ENCODE measurements around the gene OR4D6.
"Not testable (repeated sequence)": the region's sequence is repeated elsewhere in the genome, so short reads cannot be mapped to it uniquely, and the experiment has no call there.

Gene OR4D6

DNA sequence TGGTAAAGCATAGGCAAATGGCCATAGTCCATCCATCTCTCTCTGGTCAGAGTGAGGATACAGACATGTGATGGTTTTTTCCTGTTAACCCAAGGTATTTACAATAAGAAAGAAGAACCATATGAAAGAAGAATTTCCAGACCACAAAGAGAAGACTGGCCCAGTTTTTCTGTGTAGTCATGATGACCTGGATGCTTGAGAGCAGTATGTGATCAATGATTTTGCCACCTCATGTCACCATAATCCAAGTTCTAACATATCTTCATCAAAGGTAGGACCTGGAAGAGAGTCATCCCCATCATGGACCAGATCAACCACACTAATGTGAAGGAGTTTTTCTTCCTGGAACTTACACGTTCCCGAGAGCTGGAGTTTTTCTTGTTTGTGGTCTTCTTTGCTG is at the start of gene OR4D6:
Gene OR4D6 (plus strand): TSS at position 301 of the 400 bp plus-strand sequence. CDS start 0 bp downstream, at position 301.
- H3K36me3 Mint-ChIP-seq = no peaks in the 10 kb centered on the region
- H3K4me3 Mint-ChIP-seq = no peak within 1 kb of the TSS
- peaks cover 6% of the 10 kb centered on the region for H3K27me3 Mint-ChIP-seq
- H3K4me1 Mint-ChIP-seq = no peaks in the 10 kb centered on the region
- no peaks in the 10 kb centered on the region for H3K9me3 Mint-ChIP-seq
- H3K27ac Mint-ChIP-seq = no peak within 1 kb of the TSS

DNA sequence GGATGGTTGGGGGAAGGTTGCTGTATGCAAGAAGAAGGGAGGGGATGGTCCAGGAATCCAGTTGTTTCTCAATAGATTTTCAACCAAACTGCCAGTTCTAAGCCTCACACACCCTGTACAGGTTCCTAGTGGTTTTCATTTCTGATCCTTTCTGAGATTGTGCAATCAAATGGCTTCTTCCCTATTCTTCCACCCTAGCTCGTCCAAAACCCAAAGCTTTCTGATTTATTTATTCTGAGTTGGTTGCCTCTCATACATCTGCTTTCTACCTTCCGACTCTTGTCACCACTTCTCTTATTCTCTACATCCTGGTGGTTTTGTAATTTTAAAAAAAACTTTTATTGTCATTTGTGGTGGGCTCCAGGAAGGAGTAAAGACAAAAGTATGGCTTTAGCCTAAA is 43.1 kb upstream of the OR4D6 start:
- Mint-ChIP-seq H3K9me3 (peaks cover 5% of the 10 kb centered on the region), H3K4me3 (no peak overlapping the region), H3K36me3 (no peaks in the 10 kb centered on the region), H3K27me3 (peaks cover 29% of the 10 kb centered on the region), H3K27ac (no peak overlapping the region), H3K4me1 (no peaks in the 10 kb centered on the region)

DNA sequence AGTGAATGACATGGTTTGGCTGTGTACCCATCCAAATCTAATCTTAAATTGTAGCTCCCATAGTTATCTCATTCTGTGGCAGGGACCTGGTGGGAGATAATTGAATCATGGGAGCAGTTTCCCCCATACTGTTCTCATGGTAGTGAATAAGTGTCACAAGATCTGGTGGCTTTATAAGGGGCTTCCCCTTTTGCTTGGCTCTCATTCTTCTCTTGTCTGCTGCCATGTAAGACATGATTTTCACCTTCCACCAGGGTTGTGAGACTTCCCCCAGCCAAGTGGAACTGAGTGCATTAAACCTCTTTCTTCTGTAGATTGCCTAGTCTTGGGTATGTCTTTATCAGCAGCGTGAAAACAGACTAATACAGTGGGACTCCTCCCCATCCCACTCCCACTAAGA is 41.6 kb upstream of the OR4D6 start:
- no peaks in the 10 kb centered on the region for H3K36me3 Mint-ChIP-seq
- peaks cover 29% of the 10 kb centered on the region for H3K27me3 Mint-ChIP-seq
- peaks cover 5% of the 10 kb centered on the region for H3K9me3 Mint-ChIP-seq
- no peak overlapping the region for H3K4me3 Mint-ChIP-seq
- H3K4me1 Mint-ChIP-seq = no peaks in the 10 kb centered on the region
- H3K27ac Mint-ChIP-seq = no peak overlapping the region

DNA sequence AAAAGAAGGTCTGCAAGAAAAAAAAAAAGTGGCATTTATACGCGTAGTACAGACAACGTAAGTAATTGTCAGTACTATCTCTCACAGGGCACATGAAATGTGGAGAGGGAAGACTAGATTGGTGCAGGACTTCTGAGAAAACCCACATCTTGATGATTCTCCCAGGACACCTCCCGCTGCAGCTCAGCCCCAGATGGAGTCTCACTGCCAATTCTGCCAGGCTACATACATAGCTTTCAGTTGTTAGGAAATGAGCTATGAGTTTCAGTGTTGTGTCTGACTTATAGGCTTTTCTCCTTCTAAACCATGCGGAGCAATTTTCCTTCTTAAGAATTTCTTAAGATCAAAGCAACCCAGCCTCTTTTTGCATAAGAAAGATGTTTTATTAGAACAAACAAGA is 40.1 kb upstream of the OR4D6 start:
- no peaks in the 10 kb centered on the region for H3K36me3 Mint-ChIP-seq
- H3K27me3 Mint-ChIP-seq = peaks cover 29% of the 10 kb centered on the region
- H3K27ac Mint-ChIP-seq = no peak overlapping the region
- no peak overlapping the region for H3K4me3 Mint-ChIP-seq
- H3K4me1 Mint-ChIP-seq = no peaks in the 10 kb centered on the region
- no peaks in the 10 kb centered on the region for H3K9me3 Mint-ChIP-seq

DNA sequence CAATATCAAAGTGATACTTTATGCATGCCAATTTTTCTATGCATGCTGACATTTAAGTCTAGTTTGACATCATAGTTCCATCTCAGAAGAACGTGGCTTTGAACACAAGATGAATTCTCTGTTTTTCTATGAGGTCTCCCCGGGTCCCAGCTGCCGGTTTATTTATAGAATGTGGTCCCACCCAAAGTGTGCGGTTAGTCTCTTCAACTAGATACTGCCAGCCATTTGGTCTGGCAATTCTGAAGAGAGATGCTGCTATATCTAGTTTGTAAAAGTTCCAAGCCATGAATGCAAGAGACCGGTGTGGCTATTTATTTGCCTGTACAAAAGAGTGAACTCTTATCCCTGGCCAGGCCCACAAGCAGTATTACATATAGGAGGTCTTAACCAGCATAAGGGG is 39.7 kb upstream of the OR4D6 start:
- Mint-ChIP-seq H3K4me1 (no peaks in the 10 kb centered on the region), H3K27me3 (peaks cover 29% of the 10 kb centered on the region), H3K27ac (no peak overlapping the region), H3K36me3 (no peaks in the 10 kb centered on the region), H3K9me3 (no peaks in the 10 kb centered on the region), H3K4me3 (no peak overlapping the region)

DNA sequence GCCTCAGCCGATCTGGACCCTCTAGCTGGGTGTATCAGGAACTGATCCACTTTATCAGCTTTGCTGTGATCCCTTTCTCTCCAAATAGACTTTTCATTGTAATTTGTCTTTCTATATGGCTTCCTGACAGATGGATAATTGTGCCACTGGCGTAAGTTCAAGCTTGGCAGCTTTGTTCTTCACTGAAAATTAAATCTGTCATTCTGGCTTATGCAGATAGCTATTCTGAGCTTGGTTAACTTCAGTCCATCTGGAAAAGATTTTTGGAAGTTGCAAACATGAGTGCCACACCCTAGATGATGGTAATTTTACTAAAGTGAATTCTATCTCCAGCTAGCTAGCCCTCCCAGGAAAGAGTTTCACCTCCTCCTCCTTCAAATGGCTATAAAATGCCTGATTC is 38.6 kb upstream of the OR4D6 start:
- no peaks in the 10 kb centered on the region for H3K4me1 Mint-ChIP-seq
- no peaks in the 10 kb centered on the region for H3K36me3 Mint-ChIP-seq
- H3K9me3 Mint-ChIP-seq = no peaks in the 10 kb centered on the region
- no peak overlapping the region for H3K27ac Mint-ChIP-seq
- no peak overlapping the region for H3K4me3 Mint-ChIP-seq
- H3K27me3 Mint-ChIP-seq = peaks cover 26% of the 10 kb centered on the region

DNA sequence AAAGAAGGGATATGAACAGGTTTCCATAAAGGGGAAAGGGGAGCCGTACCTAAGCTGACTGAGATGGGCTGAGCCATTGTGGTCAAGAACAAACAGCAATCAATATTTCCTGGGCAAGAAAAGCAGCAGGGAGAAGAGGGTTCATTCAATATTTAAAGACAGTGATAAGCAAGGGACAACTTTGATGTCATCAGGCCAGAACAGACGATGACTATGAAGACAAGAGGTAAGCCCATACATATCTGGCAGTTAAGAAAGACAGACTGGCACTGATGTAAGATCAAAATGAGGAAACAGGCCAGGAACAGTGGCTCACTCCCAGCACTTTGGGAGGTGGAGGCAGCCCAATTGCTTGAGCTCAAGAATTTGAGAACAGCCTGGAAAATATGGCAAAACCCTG is 32.9 kb upstream of the OR4D6 start:
- no peak overlapping the region for H3K27ac Mint-ChIP-seq
- H3K4me3 Mint-ChIP-seq = no peak overlapping the region
- H3K4me1 Mint-ChIP-seq = no peaks in the 10 kb centered on the region
- no peaks in the 10 kb centered on the region for H3K36me3 Mint-ChIP-seq
- H3K27me3 Mint-ChIP-seq = peaks cover 3% of the 10 kb centered on the region
- no peaks in the 10 kb centered on the region for H3K9me3 Mint-ChIP-seq

DNA sequence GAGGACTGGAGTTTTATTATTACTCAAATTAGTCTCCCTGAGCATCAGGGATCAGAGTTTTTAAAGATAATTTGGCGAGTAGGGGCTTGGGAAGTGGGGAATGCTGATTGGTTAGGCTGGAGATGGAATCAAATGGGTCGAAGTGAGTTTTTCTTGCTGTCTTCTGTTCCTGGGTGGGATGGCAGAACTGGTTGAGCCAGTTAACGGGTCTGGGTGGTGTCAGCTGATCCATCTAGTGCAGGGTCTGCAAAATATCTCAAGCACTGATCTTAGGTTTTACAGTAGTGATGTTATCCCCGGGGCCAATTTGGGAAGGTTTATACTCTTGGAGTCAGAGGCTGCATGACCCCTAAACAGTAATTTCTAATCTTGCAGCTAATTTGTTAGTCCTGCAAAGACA is 31.6 kb upstream of the OR4D6 start:
- H3K4me3 Mint-ChIP-seq = no peak overlapping the region
- H3K9me3 Mint-ChIP-seq = no peaks in the 10 kb centered on the region
- no peaks in the 10 kb centered on the region for H3K36me3 Mint-ChIP-seq
- no peaks in the 10 kb centered on the region for H3K4me1 Mint-ChIP-seq
- peaks cover 4% of the 10 kb centered on the region for H3K27me3 Mint-ChIP-seq
- H3K27ac Mint-ChIP-seq = no peak overlapping the region

DNA sequence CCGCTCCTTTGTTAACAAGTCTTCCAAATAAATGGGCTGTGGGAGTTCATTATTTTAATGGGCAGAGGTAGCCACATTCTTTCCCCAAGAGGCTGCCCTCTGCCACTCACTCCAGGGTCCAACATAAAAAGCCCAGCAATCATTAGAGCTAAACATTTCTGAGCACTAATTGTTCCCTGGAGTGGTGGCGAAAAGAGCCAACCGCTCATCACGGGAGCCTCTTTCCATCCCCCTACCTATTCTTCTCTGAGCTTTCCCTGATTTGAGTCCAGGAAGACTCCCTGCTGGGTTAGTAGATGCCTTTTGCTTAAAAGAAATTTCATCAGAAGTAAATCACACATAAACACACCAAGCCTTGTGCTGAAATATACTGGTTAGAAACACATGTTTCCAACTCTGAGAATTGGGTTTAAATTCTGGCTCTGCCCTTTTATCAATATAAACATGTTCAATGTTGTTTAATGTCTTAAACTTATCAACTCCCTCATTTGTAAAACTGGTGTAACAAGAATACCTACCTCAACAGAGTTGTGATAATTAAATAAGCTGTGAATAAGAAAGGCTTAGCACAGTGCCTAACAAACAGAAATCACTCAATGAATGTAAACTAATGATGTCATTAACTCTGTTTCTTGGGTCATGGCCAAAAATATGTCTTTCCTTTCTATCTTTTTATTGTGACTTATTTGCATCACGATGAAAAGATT is 30.2 kb upstream of the OR4D6 start, which contains the start of gene OR5A2:
Gene OR5A2 (minus strand): TSS at position 53 of the 707 bp plus-strand sequence. CDS start 3,460 bp downstream, outside the sequence.
- Mint-ChIP-seq H3K27ac (no peak within 1 kb of the TSS), H3K4me1 (no peaks in the 10 kb centered on the region), H3K27me3 (peaks cover 6% of the 10 kb centered on the region), H3K36me3 (no peaks in the 10 kb centered on the region), H3K9me3 (no peaks in the 10 kb centered on the region), H3K4me3 (no peak within 1 kb of the TSS)

DNA sequence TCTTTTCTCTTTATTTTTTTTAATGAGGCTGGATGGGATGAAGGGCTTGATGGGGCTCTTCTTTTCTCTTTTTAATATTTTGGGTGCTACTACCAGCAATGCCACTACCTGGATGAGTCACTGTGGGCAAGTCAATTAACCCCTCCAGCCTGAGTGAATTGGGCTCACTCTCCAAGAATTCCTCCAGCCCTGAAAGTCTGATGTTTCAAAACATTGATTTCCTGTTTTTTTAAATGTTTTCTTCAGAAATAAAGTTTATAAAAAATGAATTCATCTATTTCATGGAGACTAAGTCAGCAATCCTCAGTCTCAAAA is 29.7 kb upstream of the OR4D6 start:
- no peaks in the 10 kb centered on the region for H3K4me1 Mint-ChIP-seq
- no peaks in the 10 kb centered on the region for H3K36me3 Mint-ChIP-seq
- H3K9me3 Mint-ChIP-seq = no peaks in the 10 kb centered on the region
- no peak overlapping the region for H3K27ac Mint-ChIP-seq
- peaks cover 7% of the 10 kb centered on the region for H3K27me3 Mint-ChIP-seq
- H3K4me3 Mint-ChIP-seq = no peak overlapping the region

DNA sequence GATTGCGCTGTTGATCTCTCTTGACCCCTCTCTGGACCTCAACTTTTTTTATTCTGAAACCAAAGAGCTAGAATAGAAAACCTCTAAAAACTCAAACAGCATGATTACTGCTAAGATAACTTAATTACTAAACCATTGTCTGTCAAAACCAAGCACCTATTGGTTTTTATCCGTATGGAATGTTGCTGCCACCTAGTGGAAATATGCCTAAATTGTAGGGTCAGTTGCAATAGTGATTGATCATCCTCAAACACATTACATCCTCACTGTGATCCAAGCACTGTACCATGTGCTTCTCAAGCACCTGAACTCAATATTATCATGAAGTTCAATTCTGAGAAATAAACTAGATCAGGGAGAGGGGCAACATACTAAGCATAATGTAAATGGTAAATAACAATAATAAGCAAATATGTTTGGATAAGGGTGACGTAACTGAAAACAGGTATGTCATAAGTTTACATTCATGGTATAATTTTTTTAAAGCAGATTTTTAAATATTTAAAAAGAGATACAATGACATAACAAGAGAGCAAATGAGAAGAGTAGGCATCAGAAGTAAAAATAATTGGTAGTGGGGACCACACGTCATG is 26.7 kb upstream of the OR4D6 start:
- H3K4me3 Mint-ChIP-seq = no peak overlapping the region
- H3K27me3 Mint-ChIP-seq = peaks cover 6% of the 10 kb centered on the region
- no peaks in the 10 kb centered on the region for H3K36me3 Mint-ChIP-seq
- H3K27ac Mint-ChIP-seq = no peak overlapping the region
- H3K4me1 Mint-ChIP-seq = no peaks in the 10 kb centered on the region
- H3K9me3 Mint-ChIP-seq = no peaks in the 10 kb centered on the region

DNA sequence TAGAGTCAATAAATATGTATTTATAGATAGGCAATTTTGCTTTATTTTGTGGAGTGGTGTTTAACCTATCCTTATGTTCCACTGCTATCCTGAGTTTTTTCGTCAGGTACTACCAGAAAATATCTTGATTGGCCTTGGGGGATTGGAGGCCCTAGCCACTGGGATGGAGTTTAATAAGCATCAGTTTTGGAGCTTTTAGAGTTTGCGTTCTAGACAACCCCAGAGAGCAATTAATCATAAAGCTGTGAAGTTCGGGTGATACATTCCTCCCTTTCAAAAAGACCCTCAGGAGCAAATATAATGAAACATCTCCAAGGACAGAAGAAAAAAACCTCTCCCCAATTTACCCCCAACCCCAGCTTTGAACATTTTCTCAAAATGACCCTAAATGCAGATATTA is 20.6 kb upstream of the OR4D6 start, which contains the start of gene OR5A1:
Gene OR5A1 (plus strand): TSS at position 301 of the 400 bp plus-strand sequence. CDS start 6,700 bp downstream, outside the sequence.
- peaks cover 4% of the 10 kb centered on the region for H3K27me3 Mint-ChIP-seq
- no peak within 1 kb of the TSS for H3K4me3 Mint-ChIP-seq
- no peaks in the 10 kb centered on the region for H3K9me3 Mint-ChIP-seq
- no peaks in the 10 kb centered on the region for H3K4me1 Mint-ChIP-seq
- no peaks in the 10 kb centered on the region for H3K36me3 Mint-ChIP-seq
- no peak within 1 kb of the TSS for H3K27ac Mint-ChIP-seq

DNA sequence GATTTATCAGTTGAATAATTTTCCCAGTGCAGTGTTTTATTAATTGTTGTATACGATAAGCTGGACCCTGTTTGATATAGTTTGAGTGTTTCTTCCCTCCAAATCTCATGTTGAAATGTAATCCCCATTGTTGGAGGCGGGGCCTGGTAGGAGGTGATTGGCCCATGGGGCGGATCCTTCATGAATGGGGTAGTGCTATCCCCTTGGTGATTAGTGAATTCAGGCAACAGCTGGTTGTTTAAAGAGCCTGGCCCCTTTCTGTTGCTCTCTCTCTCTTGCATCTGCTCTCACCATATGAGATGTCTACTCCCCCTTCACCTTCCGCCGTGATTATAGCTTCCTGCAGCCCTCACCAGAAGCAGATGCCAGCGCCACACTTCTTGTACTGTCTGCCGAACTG is 19.0 kb upstream of the OR4D6 start:
- Mint-ChIP-seq H3K4me3 (no peak overlapping the region), H3K9me3 (no peaks in the 10 kb centered on the region), H3K4me1 (no peaks in the 10 kb centered on the region), H3K27ac (no peak overlapping the region), H3K27me3 (peaks cover 2% of the 10 kb centered on the region), H3K36me3 (no peaks in the 10 kb centered on the region)

DNA sequence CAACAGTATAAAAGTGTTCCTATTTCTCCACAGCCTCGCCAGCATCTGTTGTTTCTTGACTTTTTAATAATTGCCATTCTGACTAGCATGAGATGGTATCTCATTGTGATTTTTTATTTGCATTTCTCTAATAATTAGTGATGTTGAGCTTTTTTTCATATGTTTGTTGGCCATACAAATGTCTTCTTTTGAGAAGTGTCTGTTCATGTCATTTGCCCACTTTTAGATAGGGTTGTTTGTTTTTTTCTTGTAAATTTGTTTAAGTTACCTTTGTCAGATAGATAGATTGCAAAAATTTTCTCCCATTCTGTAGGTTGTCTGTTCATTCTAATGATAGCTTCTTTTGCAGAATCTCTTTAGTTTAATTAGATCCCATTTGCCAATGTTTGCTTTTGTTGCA is 11.1 kb upstream of the OR4D6 start:
- H3K27ac Mint-ChIP-seq, H3K36me3 Mint-ChIP-seq, H3K9me3 Mint-ChIP-seq, H3K4me3 Mint-ChIP-seq, H3K4me1 Mint-ChIP-seq, H3K27me3 Mint-ChIP-seq: not testable (repeated sequence)

DNA sequence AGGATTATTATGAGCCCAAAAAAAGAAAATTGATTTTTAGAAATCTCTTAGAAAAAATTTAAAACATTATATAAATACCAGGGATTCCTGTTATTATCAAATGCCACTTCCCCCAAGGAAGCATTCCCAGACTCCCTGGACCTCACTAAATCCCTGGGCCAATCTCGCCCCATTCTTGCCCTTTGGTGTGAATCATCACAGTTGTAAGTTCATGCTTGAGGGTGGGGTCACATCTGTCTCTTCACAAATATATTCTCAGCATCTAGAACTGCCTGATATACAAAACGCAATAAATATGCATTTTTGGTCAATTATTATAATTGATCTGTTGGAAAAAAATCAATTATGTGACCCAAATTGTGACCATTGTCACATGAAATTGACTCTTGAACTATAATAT is 8.3 kb upstream of the OR4D6 start:
- Mint-ChIP-seq H3K9me3 (peaks cover 8% of the 10 kb centered on the region), H3K27ac (no peak overlapping the region), H3K27me3 (peaks cover 2% of the 10 kb centered on the region), H3K4me1 (no peaks in the 10 kb centered on the region), H3K36me3 (no peaks in the 10 kb centered on the region), H3K4me3 (no peak overlapping the region)

DNA sequence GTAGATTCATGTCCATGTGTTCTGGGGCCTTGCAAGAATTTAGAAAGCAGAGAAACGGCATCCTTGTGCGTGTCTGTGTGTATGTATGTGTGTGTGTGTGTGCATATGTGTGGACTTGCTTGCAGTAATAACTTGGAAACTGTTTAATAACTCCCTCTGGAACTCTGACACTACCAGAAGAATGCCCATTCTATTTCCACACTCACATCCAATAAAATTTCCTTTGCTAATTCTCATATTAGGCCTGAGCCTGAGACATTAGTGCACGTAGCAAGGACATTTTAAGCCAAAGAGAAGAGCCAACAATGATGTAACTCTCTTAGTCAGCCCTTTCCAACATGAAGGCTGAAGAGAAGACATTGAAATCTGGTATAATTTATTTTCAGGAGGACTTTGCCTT is 3.2 kb downstream of the OR4D6 start:
- H3K36me3 Mint-ChIP-seq = no peaks in the 10 kb centered on the region
- no peaks in the 10 kb centered on the region for H3K4me1 Mint-ChIP-seq
- H3K9me3 Mint-ChIP-seq = no peaks in the 10 kb centered on the region
- no peak overlapping the region for H3K27ac Mint-ChIP-seq
- peaks cover 10% of the 10 kb centered on the region for H3K27me3 Mint-ChIP-seq
- no peak overlapping the region for H3K4me3 Mint-ChIP-seq

DNA sequence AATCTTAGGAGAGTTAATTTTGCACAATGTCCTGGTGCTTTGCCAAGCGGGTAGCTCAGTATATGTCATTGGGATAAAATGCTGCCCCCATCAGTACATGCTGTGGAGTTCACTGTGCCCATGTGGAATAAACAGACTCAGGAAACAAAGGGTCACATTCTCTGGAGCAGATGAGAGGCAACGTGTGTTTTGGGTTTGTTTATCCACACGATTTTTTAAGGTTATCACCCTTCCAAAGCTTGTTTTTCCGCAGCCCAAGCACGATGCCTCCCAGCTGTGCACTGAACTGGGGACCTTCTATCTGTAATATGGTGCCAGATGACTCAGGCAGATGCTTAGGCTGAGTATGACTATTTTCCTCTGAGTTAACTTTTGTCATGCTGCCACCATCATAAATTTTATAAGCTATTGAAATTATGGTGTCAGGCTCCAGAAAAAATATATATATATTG is 6.5 kb downstream of the OR4D6 start:
- Mint-ChIP-seq H3K4me1 (no peaks in the 10 kb centered on the region), H3K9me3 (no peaks in the 10 kb centered on the region), H3K27me3 (peaks cover 11% of the 10 kb centered on the region), H3K4me3 (no peak overlapping the region), H3K36me3 (no peaks in the 10 kb centered on the region), H3K27ac (no peak overlapping the region)
